Activated CD4-positive, alpha-beta T cell treated with anti-CD3 and anti-CD28 coated beads for 24 hours (primary cell): Measurements from ENCODE around the gene SLC4A1AP.

Source experiments
- DNase-seq, 2 donors: peaks; one replicate each; pipeline ENCODE4 v3.0.0-alpha.2; 2020; ENCODE audit warnings: low read depth in 2 of 2

The SLC4A1AP gene

GRCh38 chr2:27742571-27742970 is 78.9 kb downstream of the SLC4A1AP start:
- no peak for DNase-seq
